ENCODE data around the gene RSRC1.
"Not testable (repeated sequence)": the region's sequence is repeated elsewhere in the genome, so short reads cannot be mapped to it uniquely, and the experiment has no call there.

Gene RSRC1

GRCh38 chr3:158228942-158229341, 119.1 kb downstream of the RSRC1 start:
- DNase-seq, result not testable (repeated sequence)

DNA sequence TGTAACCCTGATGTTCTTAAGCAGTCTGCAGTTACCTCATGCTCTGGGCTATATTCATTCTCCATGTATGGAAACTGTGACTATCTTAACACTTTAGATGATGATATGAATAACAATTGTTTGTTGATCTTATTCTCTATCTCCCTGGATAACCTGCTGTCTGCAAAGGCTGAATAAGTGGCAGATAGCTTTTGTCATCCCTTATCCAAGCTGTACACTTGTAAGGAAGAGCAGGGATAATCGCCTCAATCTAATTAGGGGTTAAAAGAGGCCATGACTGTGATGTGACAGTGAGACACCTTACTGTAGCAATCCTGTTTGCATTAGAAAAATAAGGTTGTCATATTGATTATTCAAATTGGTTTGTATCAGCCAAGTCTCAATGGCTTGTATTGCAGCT, 123.9 kb downstream of the RSRC1 start:
- no peak for DNase-seq

DNA sequence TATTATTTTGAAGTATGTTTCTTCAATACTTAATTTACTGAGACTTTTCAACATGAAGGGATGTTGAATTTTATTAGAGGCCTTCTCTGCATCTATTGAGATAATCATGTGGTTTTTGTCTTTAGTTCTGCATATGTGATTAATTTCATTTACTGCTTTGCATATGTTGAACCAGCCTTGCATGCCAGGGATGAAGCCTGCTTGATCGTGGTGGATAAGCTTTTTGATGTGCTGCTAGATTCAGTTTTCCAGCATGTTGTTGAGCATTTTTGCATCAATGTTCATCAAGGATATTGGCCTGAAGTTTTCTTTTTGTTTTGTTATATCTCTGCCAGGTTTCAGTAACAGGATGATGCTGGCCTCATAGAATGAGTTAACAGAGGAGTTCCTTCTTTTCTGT, 134.4 kb downstream of the RSRC1 start:
- no peak for DNase-seq

- no peak for DNase-seq
Measured at GRCh38 chr3:158247288-158247687, 137.4 kb downstream of the RSRC1 start.

- DNase-seq, result no peak
Measured at GRCh38 chr3:158248261-158248660, 138.4 kb downstream of the RSRC1 start.

DNA sequence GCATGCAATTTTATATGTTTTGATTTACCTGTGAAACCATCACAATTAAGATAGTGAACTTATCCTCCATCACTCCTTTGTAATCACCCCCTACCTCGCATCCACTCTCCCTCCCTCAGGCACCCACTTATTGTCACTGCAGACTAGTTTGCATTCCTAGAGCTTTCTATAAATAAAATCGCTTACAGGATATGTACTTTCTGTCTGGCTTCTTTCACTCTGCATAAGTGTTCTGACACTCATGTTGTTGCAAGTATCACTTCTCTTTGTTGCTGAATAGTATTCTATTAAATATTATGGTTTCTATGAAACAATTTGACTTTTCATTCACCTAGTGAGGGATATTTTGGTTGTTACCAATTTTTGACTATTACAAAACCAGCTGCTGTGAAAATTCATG, 139.3 kb downstream of the RSRC1 start:
- DNase-seq, result no peak

DNA sequence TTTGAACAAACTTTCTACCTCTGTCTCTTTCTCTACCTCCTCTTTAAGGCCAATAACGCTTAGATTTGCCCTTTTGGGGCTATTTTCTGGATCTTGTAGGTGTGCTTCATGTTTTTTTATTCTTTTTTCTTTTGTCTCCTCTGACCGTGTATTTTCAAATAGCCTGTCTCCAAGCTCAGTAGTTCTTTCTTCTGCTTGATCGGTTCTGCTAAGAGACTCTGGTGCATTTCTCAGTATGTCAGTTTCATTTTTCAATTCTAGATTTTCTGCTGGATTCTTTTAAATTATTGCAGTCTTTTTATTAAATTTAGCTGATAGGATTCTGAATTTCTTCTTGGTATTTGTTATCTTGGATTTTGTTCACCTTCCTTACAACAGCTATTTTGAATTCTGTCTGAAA, 148.7 kb downstream of the RSRC1 start:
- no peak for DNase-seq

DNA sequence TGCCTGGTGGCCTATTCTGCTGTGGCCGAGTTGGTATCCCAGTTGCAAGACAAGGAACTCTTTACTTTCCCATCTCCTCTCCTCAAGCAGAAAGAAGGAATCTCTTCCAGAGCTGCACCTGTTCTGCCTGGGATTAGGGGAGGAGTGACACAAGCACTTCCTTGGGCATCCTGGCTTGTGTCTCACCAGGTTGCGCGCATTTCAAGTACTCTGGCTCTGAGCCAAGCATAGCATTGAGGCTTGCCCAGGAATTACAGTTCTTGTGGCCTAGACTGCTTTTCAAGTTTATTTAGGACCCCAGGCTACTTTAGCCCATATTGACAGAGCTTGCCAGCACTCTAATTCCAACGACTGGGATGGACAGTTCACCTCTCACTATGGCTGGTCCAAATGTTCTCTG, 150.5 kb downstream of the RSRC1 start:
- no peak for DNase-seq

GRCh38 chr3:158261371-158261991, 151.6 kb downstream of the RSRC1 start:
- no peak for DNase-seq

- DNase-seq, result no peak
Measured at GRCh38 chr3:158264894-158265293, 155.0 kb downstream of the RSRC1 start.

DNA sequence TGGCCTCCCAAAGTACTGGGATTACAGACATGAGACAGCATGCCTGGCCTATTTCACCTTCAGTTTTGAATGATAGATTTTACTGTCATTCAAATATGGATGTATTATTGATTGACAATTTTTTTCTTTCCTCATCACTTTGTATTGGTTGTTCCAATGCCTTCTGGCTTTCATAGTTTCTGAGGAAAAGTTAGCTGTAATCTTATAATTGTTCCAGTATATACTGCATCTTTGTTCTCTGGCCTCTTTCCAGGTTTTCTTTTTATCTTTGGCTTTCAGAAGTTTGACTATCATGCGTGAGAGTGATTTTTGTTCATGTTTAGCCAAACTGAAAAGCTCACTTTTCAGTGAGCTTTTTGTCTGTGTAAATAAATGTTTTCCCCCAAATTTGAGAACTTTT, 157.1 kb downstream of the RSRC1 start:
- no peak for DNase-seq

- no peak for DNase-seq
Measured at GRCh38 chr3:158269942-158270341, 160.1 kb downstream of the RSRC1 start.

- DNase-seq, result no peak
Measured at GRCh38 chr3:158272081-158272480, 162.2 kb downstream of the RSRC1 start.

DNA sequence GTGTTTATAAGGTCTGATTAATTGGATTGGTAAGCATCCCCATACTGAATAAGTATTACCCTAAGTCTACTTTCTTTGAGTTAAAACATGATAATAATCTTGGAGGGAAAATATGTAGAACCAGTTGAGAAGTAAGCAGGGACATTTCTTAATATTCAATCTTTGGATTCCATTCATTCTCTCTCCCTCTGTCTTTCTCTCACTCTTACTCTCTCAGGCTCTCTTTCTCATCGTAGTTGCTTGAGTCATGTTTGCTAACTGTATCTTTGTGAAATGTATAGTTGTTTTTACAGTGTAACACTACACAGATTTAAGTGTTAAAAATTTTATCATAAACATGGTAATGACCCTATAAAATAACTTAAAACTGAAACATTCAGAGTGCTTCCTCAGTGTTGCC, 163.8 kb downstream of the RSRC1 start:
- DNase-seq, result no peak

DNA sequence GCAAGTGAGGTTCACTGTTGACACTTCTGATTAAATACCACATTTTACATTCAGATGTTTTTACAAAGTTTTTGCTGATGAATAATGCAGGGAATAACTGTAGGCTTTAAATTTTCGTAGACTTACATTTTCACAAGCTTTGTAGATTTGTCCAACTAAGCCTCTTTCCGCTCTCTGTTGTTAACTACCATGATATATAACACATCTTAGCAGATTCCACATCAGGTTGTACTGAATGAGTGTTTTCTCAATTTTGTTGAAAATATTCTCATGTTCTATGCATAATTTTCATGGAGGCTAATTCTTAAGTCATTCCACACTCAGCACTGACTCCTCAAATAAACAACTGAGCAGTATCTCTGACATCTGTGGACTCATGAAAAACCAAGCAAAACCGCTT, 168.3 kb downstream of the RSRC1 start:
- DNase-seq, result no peak

DNA sequence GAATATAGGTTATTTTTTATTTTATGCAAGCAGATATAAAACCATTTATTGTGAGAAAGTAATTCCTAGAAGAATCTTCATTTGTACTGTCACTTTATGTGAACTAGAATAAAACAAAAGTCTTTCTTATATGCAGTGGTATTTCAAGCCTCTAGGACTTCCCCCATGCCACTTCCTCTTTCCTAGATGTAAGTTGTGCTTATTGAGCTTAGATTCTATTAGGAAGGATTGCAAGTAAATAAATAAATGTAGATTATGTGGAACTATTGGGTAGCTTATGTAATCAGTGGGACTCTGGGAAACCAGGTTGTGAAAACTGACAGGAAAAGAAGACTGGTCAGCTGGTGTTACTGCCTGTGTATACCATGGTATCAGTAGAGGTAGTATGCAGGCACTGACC, 169.7 kb downstream of the RSRC1 start:
- DNase-seq, result no peak

DNA sequence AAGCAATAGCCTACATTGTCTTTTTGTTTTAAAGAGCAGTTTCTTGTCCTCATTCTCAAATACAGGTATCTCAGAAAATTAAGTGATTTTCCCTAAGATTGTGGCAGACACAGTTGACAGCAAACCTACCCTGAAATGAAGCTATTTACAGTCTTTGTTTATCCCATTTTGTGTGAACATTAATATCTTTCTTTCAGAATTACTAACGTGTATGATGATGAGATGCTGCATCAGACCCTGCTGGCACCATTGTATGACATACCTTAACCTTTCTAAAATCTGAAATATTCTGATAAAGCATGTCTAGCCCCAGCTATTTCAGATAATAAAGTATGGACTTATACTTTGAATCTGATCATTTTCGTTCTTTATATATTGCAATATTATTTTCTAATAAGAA, 185.9 kb downstream of the RSRC1 start:
- DNase-seq, result no peak

DNA sequence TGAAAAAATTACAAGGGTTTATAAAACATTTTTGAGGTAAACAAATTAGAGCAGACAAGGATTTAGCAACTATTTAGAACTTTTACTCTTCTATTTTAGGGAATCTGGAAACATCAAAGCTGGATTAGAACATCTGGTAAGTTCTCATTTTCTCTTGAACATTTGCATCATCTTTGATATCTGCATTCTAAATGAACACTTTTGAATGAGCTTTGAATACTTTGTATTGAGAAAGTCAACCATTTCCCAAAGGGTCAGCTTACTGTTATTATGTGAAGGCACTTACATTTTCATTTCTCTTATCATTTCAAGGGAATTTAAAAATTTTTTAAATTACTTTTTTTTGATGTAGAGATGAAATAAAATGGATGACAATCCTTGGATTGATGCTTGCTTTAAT, 188.1 kb downstream of the RSRC1 start:
- DNase-seq, result no peak

- no peak for DNase-seq
Measured at GRCh38 chr3:158308236-158308928, 198.5 kb downstream of the RSRC1 start.

DNA sequence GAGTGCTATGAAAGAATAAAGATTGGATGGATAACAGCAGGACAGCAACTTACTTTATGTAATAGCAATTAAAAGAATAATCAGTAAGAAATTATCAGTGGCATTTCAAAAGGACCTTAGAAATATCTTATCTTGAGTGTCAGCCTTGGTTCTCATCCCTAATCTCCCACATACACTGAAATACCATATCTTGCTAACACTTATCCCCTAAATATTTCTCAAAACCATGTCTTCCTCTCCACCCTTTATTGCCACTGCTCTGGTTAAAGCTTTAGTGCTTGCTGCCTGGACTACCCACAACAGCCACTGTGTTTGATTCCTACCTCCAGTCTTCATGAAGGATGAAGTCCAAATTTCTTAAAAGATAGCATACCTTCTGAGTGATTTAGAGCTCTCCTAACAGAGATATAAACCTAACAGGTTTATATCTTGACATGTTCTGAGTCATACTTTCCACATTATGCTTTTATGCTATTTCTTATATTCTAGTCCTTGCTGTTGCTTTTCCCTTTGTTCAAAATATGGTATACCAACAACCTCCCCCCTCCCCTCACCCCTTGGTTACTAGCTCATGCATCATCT, 202.8 kb downstream of the RSRC1 start:
- DNase-seq, result no peak

DNA sequence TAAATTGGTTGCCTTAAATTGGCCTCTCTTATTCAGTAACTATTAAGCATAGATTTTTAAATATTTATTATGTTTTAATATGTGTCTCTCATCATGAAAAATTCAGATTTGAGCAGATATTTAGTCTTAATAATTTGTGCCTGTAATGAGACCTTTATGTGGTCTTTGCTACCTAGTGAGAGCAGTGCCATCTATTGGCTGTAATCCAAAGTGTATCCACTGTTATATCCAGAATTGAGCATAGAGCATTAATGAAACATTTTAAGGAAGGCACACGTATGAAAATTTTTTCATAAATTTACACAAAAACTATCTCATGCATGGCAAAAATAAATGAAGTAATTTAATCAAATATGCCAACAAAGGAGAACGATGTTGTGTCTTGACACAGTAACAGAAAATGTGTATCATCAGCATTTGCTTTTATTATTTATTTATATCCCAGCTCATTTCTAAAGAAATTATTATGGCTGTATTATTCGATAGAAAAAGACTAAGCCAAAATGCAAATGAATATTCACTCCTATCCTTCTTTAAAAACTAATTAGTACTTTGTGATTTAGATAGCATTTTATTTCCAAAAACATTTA, 203.5 kb downstream of the RSRC1 start:
- DNase-seq, result no peak

DNA sequence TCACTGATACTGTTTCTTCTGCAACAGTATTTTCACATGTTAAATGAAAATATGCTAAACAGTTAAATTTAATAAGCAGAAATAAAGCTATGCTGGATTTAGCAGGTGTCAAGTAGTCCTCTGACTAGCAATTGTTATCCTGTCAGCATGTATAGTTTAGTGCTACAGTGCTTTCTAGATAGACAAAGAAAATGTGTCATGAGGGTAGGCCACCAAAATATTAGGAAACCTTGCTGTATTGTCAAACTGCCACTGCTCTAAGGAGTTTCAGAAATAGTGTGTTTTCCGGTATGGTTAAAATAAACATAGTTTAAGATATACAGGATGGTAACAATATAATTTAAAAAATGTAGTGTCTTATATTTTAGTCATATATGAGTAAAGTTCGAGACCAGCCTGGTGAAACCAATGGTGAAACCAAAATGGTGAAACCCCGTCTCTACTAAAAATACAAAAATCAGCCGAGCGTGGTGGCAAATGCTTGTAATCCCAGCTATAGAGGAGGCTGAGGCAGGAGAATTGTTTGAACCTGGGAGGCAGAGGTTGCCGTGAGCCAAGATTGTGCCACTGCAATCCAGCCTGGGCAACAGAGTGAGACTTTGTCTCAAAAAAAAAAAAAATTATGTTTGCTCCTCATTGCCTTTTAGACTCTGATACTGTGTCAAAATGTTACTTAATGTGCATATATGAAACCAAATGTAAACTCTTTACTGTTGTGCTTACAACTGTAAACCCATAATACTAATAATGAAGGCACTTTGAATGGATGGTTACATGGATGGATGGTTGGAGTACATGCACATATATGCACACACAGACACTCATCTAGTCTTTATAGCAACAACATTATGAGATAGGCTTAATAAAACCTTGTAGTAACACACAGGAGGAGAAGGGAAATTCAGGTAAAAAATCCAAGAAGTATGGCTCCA, 204.8 kb downstream of the RSRC1 start:
- no peak for DNase-seq
